HEK293 (cell line): Measurements from ENCODE around the gene CAMTA2.

Experiments used
- REPIN1 ChIP-seq: fragments of 450-650 bp; formaldehyde crosslinking; IDR thresholded peaks from 2 replicates; pipeline ENCODE4 v1.5.1; 2017; ENCODE audit warnings: missing biosample characterization, missing genetic modification characterization, low read depth
- ZNF274 ChIP-seq, 2 experiments: fragments of 200-500 bp in 1 of 2; fragments of 450-650 bp in 1 of 2; sonication (Bioruptor generic) in 1 of 2; formaldehyde crosslinking in 1 of 2; IDR thresholded peaks; 2 replicates each; pipeline versions ENCODE4 v1.5.1 to v1.6.1; 2014 to 2016; ENCODE audit warnings: borderline replicate concordance in 1 of 2, inconsistent platforms in 1 of 2, low read length in 1 of 2, missing biosample characterization in 1 of 2, missing genetic modification characterization in 1 of 2
- ZNF654 ChIP-seq: fragments of 450-650 bp; formaldehyde crosslinking; IDR thresholded peaks from 2 replicates; pipeline ENCODE4 v1.5.1; 2016; ENCODE audit warnings: low read depth, missing biosample characterization, missing genetic modification characterization
- TF ChIP-seq, protein P1 (sequence below): fragments of 450-650 bp; formaldehyde crosslinking; IDR thresholded peaks from 2 replicates; pipeline ENCODE4 v1.5.1; 2016; ENCODE audit warnings: missing biosample characterization, missing genetic modification characterization

DNA sequence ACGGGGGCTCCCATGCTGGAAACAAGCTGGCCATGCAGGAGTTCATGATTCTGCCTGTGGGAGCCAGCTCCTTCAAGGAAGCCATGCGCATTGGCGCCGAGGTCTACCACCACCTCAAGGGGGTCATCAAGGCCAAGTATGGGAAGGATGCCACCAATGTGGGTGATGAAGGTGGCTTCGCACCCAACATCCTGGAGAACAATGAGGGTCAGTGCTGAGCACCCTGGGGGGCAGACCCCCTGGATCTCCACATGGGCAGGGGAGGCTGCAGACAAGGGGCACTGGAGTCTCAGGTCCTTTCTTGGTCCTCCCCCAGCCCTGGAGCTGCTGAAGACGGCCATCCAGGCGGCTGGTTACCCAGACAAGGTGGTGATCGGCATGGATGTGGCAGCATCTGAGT lies 32.4 kb downstream of the CAMTA2 start:
- TF ChIP-seq, protein P1, sequence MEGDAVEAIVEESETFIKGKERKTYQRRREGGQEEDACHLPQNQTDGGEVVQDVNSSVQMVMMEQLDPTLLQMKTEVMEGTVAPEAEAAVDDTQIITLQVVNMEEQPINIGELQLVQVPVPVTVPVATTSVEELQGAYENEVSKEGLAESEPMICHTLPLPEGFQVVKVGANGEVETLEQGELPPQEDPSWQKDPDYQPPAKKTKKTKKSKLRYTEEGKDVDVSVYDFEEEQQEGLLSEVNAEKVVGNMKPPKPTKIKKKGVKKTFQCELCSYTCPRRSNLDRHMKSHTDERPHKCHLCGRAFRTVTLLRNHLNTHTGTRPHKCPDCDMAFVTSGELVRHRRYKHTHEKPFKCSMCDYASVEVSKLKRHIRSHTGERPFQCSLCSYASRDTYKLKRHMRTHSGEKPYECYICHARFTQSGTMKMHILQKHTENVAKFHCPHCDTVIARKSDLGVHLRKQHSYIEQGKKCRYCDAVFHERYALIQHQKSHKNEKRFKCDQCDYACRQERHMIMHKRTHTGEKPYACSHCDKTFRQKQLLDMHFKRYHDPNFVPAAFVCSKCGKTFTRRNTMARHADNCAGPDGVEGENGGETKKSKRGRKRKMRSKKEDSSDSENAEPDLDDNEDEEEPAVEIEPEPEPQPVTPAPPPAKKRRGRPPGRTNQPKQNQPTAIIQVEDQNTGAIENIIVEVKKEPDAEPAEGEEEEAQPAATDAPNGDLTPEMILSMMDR (tag by site-specific recombination): no peak
- TF ChIP-seq ZNF274 (IDR thresholded peaks at IDR 0.05; ENCODE audit: low read length) (no peak), ZNF274 (tag by site-specific recombination; IDR thresholded peaks at IDR 0.05; ENCODE audit: borderline replicate concordance) (no peak), REPIN1 (no peak), ZNF654 (tag by site-specific recombination) (no peak)
